Trophoblast cell (in vitro differentiated cells and primary cell): Measurements from ENCODE around the gene HMG20B.

Experiments used
- DNase-seq, 2 donors: peaks; one replicate each; pipeline ENCODE4 v3.0.0-alpha.2; 2016
- H2AFZ ChIP-seq: 2 replicates; pipeline ENCODE4 v1.6.1; 2013; ENCODE audit warnings: low read length, moderate library complexity, mild to moderate bottlenecking; ENCODE audit not compliant: insufficient read depth, poor library complexity
- H2AK5ac ChIP-seq: 2 replicates; pipeline ENCODE4 v1.6.1; 2013; ENCODE audit warnings: mild to moderate bottlenecking, low read length
- H2BK120ac ChIP-seq: 2 replicates; pipeline ENCODE4 v1.6.1; 2013; ENCODE audit warnings: low read length, mild to moderate bottlenecking, moderate library complexity; ENCODE audit not compliant: insufficient read depth, poor library complexity
- H2BK12ac ChIP-seq: 2 replicates; pipeline ENCODE4 v1.6.1; 2013; ENCODE audit warnings: mild to moderate bottlenecking, low read length, moderate library complexity
- H2BK5ac ChIP-seq: 2 replicates; pipeline ENCODE4 v1.6.1; 2013; ENCODE audit warnings: low read length, low read depth, moderate library complexity, mild to moderate bottlenecking; ENCODE audit not compliant: poor library complexity
- H3K14ac ChIP-seq: 2 replicates; pipeline ENCODE4 v1.6.1; 2013; ENCODE audit warnings: mild to moderate bottlenecking, low read length
- H3K18ac ChIP-seq: 2 replicates; pipeline ENCODE4 v1.6.1; 2013; ENCODE audit warnings: mild to moderate bottlenecking, low read length
- H3K23ac ChIP-seq: 2 replicates; pipeline ENCODE4 v1.6.1; 2013; ENCODE audit warnings: low read length
- H3K27ac ChIP-seq: 2 replicates; pipeline ENCODE4 v1.5.1; 2013; ENCODE audit warnings: low read depth, mild to moderate bottlenecking, inconsistent platforms, low read length, moderate library complexity
- H3K27me3 ChIP-seq: 2 replicates; pipeline ENCODE4 v1.6.1; 2013; ENCODE audit warnings: inconsistent platforms, mild to moderate bottlenecking, low read length, moderate library complexity; ENCODE audit not compliant: insufficient read depth
- H3K36me3 ChIP-seq, 2 experiments: 1 replicate in 1 of 2; 2 replicates in 1 of 2; pipeline ENCODE4 v1.6.1; 2013; ENCODE audit warnings: low read length in 2 of 2, mild to moderate bottlenecking in 2 of 2, moderate library complexity in 1 of 2; ENCODE audit not compliant: insufficient read depth in 2 of 2, control insufficient read depth in 1 of 2
- H3K4ac ChIP-seq: 2 replicates; pipeline ENCODE4 v1.6.1; 2013; ENCODE audit warnings: low read depth, mild to moderate bottlenecking, low read length, moderate library complexity
- H3K4me1 ChIP-seq, 2 experiments: 1 replicate in 1 of 2; 2 replicates in 1 of 2; pipeline ENCODE4 v1.6.1; 2013; ENCODE audit warnings: low read length in 2 of 2, mild to moderate bottlenecking in 2 of 2, moderate library complexity in 1 of 2; ENCODE audit not compliant: insufficient read depth in 2 of 2, control insufficient read depth in 1 of 2
- H3K4me2 ChIP-seq: 2 replicates; pipeline ENCODE4 v1.6.1; 2013; ENCODE audit warnings: inconsistent platforms, mild to moderate bottlenecking, low read length, moderate library complexity
- H3K4me3 ChIP-seq: 2 replicates; pipeline ENCODE4 v1.5.1; 2013; ENCODE audit warnings: mild to moderate bottlenecking, low read depth, low read length, inconsistent platforms
- H3K79me1 ChIP-seq: one replicate; pipeline ENCODE4 v1.6.1; 2013; ENCODE audit warnings: low read length
- H3K79me2 ChIP-seq: 2 replicates; pipeline ENCODE4 v1.6.1; 2013; ENCODE audit warnings: low read length, mild to moderate bottlenecking; ENCODE audit not compliant: control insufficient read depth, insufficient read depth, poor library complexity
- H3K9ac ChIP-seq: 2 replicates; pipeline ENCODE4 v1.6.1; 2013; ENCODE audit warnings: mild to moderate bottlenecking, low read length
- H3K9me3 ChIP-seq: 2 replicates; pipeline ENCODE4 v1.6.1; 2013; ENCODE audit warnings: low read depth, mild to moderate bottlenecking, control low read depth, inconsistent platforms, low read length; ENCODE audit not compliant: insufficient read depth
- H4K12ac ChIP-seq: 2 replicates; pipeline ENCODE4 v1.6.1; 2013; ENCODE audit warnings: low read depth, mild to moderate bottlenecking, low read length, moderate library complexity
- H4K8ac ChIP-seq: 2 replicates; pipeline ENCODE4 v1.6.1; 2013; ENCODE audit warnings: low read depth, mild to moderate bottlenecking, low read length, moderate library complexity
- H4K91ac ChIP-seq: one replicate; pipeline ENCODE4 v1.6.1; 2013; ENCODE audit warnings: low read depth, mild to moderate bottlenecking, low read length, moderate library complexity
- WGBS: extraction: QIAGEN DNeasy Blood & Tissue Kit; methylation state at CpG from one replicate; pipeline ENCODE4 v1.1.7; 2013; ENCODE audit warnings: missing lambda C conversion rate; ENCODE audit not compliant: insufficient read length, insufficient coverage; ENCODE audit errors: extremely low coverage; 5-methylcytosine and 5-hydroxymethylcytosine counted together

HMG20B gene

GRCh38 chr19:3572132-3572854 is 451 bp upstream of the HMG20B start:
- Histone ChIP-seq H3K23ac (no peak overlapping the region), H3K79me1 (peaks cover 13% of the 10 kb centered on the region), H2BK12ac (peak overlapping the region; percentile 69), H2BK5ac (peak overlapping the region; percentile 33), H3K4me3 (no peak overlapping the region), H2BK120ac (peak overlapping the region; percentile 36), H2AFZ (peak overlapping the region; percentile 45), H3K9ac (no peak overlapping the region), H3K14ac (peak overlapping the region; percentile 62), H4K91ac (peak overlapping the region; percentile 73), H3K4me2 (peak overlapping the region; percentile 61), H4K12ac (peak overlapping the region; percentile 59), H3K4ac (peak overlapping the region; percentile 35), H3K36me3 (peaks cover 20% of the 10 kb centered on the region in 2 experiments), H2AK5ac (peak overlapping the region; percentile 60), H3K18ac (peak overlapping the region; percentile 74), H3K27me3 (no peaks in the 10 kb centered on the region), H3K4me1 (peaks cover 17 to 20% of the 10 kb centered on the region in 2 experiments), H3K27ac (peak overlapping the region; percentile 31), H3K9me3 (peaks cover 2% of the 10 kb centered on the region), H3K79me2 (peaks cover 8% of the 10 kb centered on the region), H4K8ac (peak overlapping the region; percentile 76)
- DNase-seq: peak; percentile 100
- WGBS: no CpG with 5 or more reads among the region's 48 CpGs

- Histone ChIP-seq H3K4me3 (peak overlapping the region; percentile 80), H4K8ac (peak overlapping the region; percentile 81), H3K4me2 (peak overlapping the region; percentile 98), H3K14ac (peak overlapping the region; percentile 86), H3K4ac (peak overlapping the region; percentile 80), H2BK5ac (peak overlapping the region; percentile 82), H2AK5ac (peak overlapping the region; percentile 52), H4K91ac (peak overlapping the region; percentile 81), H3K23ac (no peak overlapping the region), H3K9me3 (peaks cover 2% of the 10 kb centered on the region), H3K9ac (peak overlapping the region; percentile 85), H3K36me3 (peaks cover 20 to 28% of the 10 kb centered on the region in 2 experiments), H3K27ac (peak overlapping the region; percentile 17), H2BK120ac (peak overlapping the region; percentile 86), H2AFZ (no peak overlapping the region), H3K4me1 (peaks cover 17 to 20% of the 10 kb centered on the region in 2 experiments), H3K27me3 (no peaks in the 10 kb centered on the region), H3K79me2 (peaks cover 8% of the 10 kb centered on the region), H3K18ac (peak overlapping the region; percentile 98), H2BK12ac (no peak overlapping the region), H4K12ac (peak overlapping the region; percentile 82), H3K79me1 (peaks cover 13% of the 10 kb centered on the region)
- peak in 1 of 2 donors; percentile 46 for DNase-seq
- no CpG with 5 or more reads among the region's 60 CpGs for WGBS
Measured at GRCh38 chr19:3573162-3573857, 566 bp downstream of the HMG20B start.

GRCh38 chr19:3573858-3574637 is 1.3 kb downstream of the HMG20B start:
- Histone ChIP-seq H3K79me2 (peaks cover 8% of the 10 kb centered on the region), H3K4me1 (peaks cover 17% of the 10 kb centered on the region in 2 experiments), H3K18ac (peak overlapping the region; percentile 46), H3K14ac (no peak overlapping the region), H2BK12ac (no peak overlapping the region), H4K8ac (peak overlapping the region; percentile 17), H2AK5ac (peak overlapping the region; percentile 47), H3K4ac (no peak overlapping the region), H3K9ac (no peak overlapping the region), H3K79me1 (peaks cover 13% of the 10 kb centered on the region), H3K4me2 (peak overlapping the region; percentile 98), H3K4me3 (peak overlapping the region; percentile 80), H3K23ac (no peak overlapping the region), H3K9me3 (peaks cover 2% of the 10 kb centered on the region), H3K36me3 (peaks cover 20 to 31% of the 10 kb centered on the region in 2 experiments), H2BK5ac (no peak overlapping the region), H2AFZ (no peak overlapping the region), H2BK120ac (no peak overlapping the region), H4K91ac (no peak overlapping the region), H3K27ac (no peak overlapping the region), H3K27me3 (no peaks in the 10 kb centered on the region), H4K12ac (peak overlapping the region; percentile 71)
- DNase-seq: peak; percentile 99 to 100
- WGBS: no CpG with 5 or more reads among the region's 55 CpGs

- peaks cover 13% of the 10 kb centered on the region for H3K79me1 ChIP-seq
- H3K27me3 ChIP-seq: no peaks in the 10 kb centered on the region
- no peak overlapping the region for H4K12ac ChIP-seq
- H3K18ac ChIP-seq: no peak overlapping the region
- peaks cover 8% of the 10 kb centered on the region for H3K79me2 ChIP-seq
- H3K4me3 ChIP-seq: no peak overlapping the region
- no peak overlapping the region for H2BK120ac ChIP-seq
- H3K4me1 ChIP-seq: peaks cover 17% of the 10 kb centered on the region in 2 experiments
- no peak overlapping the region for H2AK5ac ChIP-seq
- no peak overlapping the region for H3K27ac ChIP-seq
- no peak overlapping the region for H3K4ac ChIP-seq
- H3K23ac ChIP-seq: no peak overlapping the region
- no peak overlapping the region for H3K9ac ChIP-seq
- no peak overlapping the region for H4K91ac ChIP-seq
- peak; percentile 74 to 84 for DNase-seq
- peaks cover 20 to 31% of the 10 kb centered on the region in 2 experiments for H3K36me3 ChIP-seq
- no peak overlapping the region for H3K14ac ChIP-seq
- H4K8ac ChIP-seq: no peak overlapping the region
- peaks cover 2% of the 10 kb centered on the region for H3K9me3 ChIP-seq
- no CpG with 5 or more reads among the region's 19 CpGs for WGBS
- no peak overlapping the region for H2BK12ac ChIP-seq
- H2AFZ ChIP-seq: no peak overlapping the region
- no peak overlapping the region for H2BK5ac ChIP-seq
- H3K4me2 ChIP-seq: no peak overlapping the region
Measured at GRCh38 chr19:3575260-3575741, 2.6 kb downstream of the HMG20B start.
